Forelimb muscle (tissue), 1 donor: Measurements from ENCODE around the gene ITGAL. TPM values are rescaled to one million over a fixed set of nuclear protein-coding genes. Genes with fewer than 3 reads are reported as not detected.
"Not testable (repeated sequence)": the region's sequence is repeated elsewhere in the genome, so short reads cannot be mapped to it uniquely, and the experiment has no call there.

Experiments
- DNase-seq: peaks from one replicate; pipeline ENCODE4 v3.0.0-alpha.2; 2013; ENCODE audit warnings: low read depth
- polyA plus RNA-seq: library from polyadenylated mRNA; unstranded; fragments of 120-200 nt; gene quantifications from one replicate; pipeline ENCODE4 v1.2.1, GENCODE V29; 2013; ENCODE audit not compliant: insufficient read length

Gene ITGAL
- polyA plus RNA-seq, 1 donor, result 2.5 TPM

- no peak for DNase-seq
Measured at GRCh38 chr16:30491744-30492308, 19.3 kb downstream of the ITGAL start.

GRCh38 chr16:30493941-30494488 is 21.5 kb downstream of the ITGAL start:
- DNase-seq, result no peak

GRCh38 chr16:30494709-30495108 is 22.2 kb downstream of the ITGAL start:
- DNase-seq, result no peak

GRCh38 chr16:30499284-30499683 is 26.7 kb downstream of the ITGAL start:
- no peak for DNase-seq

GRCh38 chr16:30503403-30504296 is 31.1 kb downstream of the ITGAL start:
- no peak for DNase-seq

GRCh38 chr16:30509081-30509765 is 36.7 kb downstream of the ITGAL start:
- no peak for DNase-seq

- DNase-seq, result no peak
Measured at GRCh38 chr16:30510376-30510938, 37.9 kb downstream of the ITGAL start.

GRCh38 chr16:30511509-30511908 is 39.0 kb downstream of the ITGAL start:
- no peak for DNase-seq

- no peak for DNase-seq
Measured at GRCh38 chr16:30515275-30515674, 42.7 kb downstream of the ITGAL start.

- no peak for DNase-seq
Measured at GRCh38 chr16:30518552-30518951, 46.0 kb downstream of the ITGAL start.

GRCh38 chr16:30519120-30520049 is 46.8 kb downstream of the ITGAL start:
- DNase-seq, result no peak

- DNase-seq, result no peak
Measured at GRCh38 chr16:30521476-30521872, 48.9 kb downstream of the ITGAL start.

GRCh38 chr16:30521873-30522641 is 49.5 kb downstream of the ITGAL start:
- DNase-seq, result no peak

GRCh38 chr16:30522702-30523463 is 50.3 kb downstream of the ITGAL start:
- not testable (repeated sequence) for DNase-seq

- DNase-seq, result no peak
Measured at GRCh38 chr16:30523768-30524574, 51.4 kb downstream of the ITGAL start.

GRCh38 chr16:30524575-30525568 is 52.3 kb downstream of the ITGAL start:
- DNase-seq, result no peak

- no peak for DNase-seq
Measured at GRCh38 chr16:30525844-30526136, 53.2 kb downstream of the ITGAL start.
